HG02571 (cell line): ENCODE data around the gene MAGI2.

Source experiments
- ATAC-seq: cut with Tn5 transposase; IDR thresholded peaks from one replicate; pipeline ENCODE4 v1.9.1; 2021; ENCODE audit warnings: mild to moderate bottlenecking, moderate library complexity; ENCODE audit not compliant: unreplicated experiment

The MAGI2 gene

DNA sequence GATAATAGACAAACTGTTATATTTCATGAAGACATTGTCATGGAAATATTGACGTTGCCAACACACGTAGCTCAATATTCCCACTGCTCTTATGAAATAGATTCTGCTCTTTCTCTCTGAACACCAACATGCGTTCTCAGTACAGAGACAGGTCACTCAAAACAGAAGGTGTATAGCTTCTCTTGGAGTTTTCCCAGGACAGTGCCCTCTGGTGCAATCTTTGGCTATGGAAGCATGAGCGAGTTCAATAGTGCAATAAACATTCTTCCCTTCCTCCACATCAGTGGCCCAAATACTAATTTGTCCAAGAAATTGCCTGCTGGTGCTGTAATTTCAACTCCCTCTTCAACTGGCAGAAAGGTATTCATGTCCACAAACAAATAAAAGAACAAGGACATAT lies 145.3 kb downstream of the MAGI2 start:
- no peak for ATAC-seq

DNA sequence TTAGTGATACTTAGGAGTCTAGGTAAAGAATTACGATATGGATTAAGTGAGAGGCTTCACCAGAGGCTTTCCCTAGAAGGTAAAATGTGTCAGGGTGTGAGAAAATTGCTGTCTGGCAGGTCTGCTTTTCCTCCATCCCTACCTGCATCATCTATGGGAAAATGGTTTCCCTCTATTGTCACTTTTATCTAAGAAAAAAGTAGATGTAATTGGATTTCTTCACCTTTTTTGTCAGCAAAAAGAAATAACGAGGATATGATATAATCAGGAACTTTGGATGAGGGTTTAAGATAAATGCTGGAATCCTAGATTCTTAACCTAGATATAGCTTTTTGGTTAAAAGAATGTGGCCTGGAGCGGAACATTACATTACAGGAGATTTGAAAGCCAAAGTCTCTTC lies 146.1 kb downstream of the MAGI2 start:
- no peak for ATAC-seq

DNA sequence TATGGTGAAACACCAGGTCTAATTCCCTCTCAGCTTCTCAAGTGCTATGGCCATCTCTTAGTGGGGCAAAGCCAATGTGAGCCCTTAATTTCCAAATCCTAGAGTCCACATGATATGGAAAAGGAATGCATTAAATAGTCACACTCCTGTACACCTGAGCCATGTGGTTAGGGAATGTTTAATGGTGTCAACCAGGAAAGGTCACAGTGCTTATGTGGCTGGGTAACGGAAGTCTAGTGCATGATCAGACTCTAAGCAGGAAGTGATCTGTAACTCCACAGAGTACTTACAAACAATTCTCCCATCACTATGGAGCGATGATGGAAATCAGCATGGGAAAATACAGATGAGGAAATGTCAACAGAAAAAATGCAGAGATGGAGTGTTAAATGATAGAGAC lies 148.8 kb downstream of the MAGI2 start:
- no peak for ATAC-seq

DNA sequence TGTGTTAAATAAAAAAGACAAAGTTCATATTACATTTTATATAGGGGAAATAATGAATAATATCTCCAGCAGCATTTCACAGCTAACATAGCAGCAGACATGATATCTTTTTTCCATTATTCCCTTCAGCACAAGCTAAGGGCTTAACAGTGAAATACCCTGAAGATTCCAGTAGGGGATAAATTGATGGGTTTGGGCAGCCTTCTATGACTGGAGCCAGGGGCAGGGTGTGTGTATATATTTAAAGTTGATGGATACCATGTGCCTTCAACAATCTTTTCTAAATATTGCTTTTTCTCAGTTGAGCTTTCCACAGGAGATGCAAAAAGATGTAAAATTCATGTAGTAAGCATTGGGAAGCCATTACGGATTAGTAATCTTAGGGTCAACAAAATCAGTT lies 151.2 kb downstream of the MAGI2 start:
- no peak for ATAC-seq

DNA sequence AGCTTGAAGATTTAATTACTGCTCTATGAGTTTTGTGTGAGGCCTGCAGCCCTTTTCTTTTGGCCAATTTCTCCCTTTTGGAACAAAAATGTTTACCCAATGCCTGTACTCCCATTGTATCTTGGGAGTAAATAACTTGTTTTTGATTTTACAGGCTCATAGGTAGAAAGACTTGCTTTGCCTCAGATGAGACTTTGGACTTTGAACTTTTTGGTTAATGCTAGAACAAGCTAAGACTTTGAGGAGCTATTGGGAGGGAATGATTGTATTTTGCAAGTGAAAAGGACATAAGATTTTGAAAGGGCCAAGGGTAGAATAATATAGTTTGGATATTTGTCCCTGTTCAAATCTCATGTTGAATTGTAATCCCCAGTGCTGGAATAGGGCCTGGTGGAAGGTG lies 152.0 kb downstream of the MAGI2 start:
- ATAC-seq = no peak

DNA sequence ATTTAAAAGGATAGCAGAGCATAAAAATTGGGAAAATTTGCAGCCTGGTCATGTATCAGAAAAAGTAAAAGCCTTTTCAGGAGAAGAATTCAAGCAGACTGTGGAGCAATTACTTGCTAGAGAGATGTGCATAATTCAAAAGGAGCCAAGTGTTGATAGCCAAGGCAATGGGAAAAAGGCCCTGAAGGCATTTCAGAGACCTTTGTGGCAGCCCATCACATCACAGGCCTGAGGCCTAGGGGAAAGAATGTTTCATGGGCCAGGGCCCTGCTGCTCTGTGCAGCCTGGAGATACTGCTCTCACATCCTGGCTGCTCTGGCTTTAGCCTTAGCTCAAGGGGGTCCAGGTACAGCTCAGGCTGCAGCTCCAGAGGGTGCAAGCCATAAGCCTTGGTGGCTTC lies 152.9 kb downstream of the MAGI2 start:
- ATAC-seq = no peak

DNA sequence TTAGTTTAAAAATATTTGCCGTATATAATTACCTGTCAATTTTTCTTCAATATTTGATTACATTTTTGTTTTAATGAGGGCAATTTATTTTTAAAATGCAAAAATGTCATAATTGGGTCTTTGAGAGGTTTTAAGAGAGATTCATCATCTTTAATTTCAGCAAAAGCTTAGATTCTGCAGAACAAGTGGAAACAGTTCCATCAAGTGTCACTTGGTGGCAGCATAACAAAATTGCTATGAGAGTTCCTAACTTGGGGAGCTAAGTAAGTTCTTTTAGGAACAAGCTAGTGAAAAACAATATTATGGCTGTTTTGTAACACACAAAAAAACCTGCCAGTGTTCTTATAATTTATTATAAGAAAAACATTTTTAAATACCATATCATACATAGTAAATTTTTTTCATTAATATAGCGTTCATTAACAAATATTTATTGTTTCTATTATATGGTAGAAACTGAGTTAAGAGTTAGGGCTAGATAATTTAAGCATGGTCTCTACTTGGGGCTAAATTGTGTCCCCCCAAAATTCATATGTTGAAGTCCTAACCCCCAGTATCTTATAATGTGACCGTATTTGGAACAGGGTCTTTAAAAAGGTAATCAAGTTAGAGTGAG lies 155.2 kb downstream of the MAGI2 start:
- no peak for ATAC-seq

DNA sequence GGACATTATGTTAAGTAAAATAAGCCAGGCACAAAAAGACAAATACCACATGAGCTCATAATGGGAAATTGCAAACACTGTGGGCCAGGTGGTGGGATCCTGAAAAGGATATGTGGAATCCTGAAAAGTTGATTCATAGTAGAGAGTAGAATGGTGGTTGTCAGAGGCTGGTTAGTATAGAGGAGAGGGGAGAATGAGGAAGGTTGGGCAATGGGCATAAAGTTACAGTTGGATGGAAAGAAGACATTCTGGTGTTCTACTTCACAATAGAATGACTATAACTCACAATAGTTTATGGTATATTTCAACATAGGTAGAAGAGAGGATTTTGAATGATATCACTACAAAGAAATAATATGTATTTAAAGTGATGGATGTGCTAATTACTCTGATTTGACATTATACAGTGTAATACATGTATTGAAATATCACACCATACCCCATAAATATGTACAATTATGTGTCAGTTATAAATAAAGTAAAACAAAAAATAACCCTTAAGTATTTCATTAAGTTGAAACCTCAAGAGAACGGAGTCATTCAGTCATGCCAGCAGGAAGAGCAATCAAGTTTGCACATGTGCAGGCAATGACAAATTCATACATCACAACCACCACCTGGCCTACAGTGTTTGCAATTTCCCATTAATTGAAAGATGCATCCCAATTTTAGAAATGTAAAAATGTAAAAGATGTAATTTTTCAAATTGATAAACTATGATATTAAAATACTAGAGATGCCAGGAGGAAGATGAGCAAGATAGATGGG lies 156.7 kb downstream of the MAGI2 start:
- no peak for ATAC-seq

DNA sequence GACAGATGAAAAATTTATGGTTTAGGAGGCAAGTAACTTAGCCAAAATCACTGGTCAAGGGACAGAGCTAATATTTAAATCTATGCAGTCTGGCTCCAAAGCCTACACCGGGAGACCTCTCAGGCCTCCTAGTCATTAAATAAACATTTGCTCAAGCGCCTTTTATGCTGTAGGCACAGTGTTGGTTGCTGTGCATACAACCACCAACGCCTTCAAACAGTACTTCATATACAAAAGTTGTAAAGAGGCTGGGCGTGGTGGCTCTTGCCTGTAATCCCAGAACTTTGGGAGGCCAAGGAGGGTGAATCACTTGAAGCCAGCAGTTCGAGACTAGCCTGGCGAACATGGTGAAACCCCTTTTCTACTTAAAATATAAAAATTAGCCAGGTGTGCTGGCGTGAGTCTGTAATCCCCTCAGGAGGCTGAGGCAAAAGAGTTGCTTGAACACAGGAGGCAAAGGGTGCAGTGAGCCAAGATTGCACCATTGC lies 159.8 kb downstream of the MAGI2 start:
- ATAC-seq = no peak

DNA sequence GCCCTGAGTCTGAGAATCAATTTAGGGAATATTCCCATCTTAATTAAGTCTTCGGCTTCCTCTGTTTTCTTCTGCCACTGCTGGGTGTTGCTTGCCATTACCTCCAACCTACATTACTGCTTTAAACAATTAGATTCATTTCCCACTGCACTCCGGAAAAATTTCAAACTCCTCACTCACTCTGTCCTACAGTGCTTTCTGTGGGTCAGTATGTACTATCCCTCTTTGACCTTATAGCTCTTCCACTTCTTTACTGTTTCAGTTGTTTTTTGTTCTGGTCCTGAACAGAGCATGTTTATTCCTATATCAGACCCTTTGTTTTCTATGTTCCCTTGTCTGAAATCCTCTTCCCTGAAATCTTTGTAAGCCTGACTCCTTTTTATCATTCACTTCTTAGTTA lies 160.6 kb downstream of the MAGI2 start:
- no peak for ATAC-seq

DNA sequence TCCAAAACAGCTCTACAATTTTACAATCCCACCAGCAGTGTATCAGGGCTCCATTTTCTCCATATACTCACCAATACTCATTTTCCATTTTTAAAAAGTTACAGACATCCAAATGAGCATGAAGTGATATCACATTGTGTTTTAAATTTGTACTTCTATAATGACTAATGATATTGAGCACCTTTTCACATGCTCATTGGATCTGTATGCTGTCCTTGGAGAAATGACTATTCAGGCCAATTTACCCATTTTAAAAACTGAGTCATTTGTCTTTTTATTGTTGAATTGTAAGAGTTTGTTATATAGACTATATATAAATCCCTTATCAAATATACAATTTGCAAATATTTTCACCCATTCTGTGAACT lies 162.0 kb downstream of the MAGI2 start:
- no peak for ATAC-seq

DNA sequence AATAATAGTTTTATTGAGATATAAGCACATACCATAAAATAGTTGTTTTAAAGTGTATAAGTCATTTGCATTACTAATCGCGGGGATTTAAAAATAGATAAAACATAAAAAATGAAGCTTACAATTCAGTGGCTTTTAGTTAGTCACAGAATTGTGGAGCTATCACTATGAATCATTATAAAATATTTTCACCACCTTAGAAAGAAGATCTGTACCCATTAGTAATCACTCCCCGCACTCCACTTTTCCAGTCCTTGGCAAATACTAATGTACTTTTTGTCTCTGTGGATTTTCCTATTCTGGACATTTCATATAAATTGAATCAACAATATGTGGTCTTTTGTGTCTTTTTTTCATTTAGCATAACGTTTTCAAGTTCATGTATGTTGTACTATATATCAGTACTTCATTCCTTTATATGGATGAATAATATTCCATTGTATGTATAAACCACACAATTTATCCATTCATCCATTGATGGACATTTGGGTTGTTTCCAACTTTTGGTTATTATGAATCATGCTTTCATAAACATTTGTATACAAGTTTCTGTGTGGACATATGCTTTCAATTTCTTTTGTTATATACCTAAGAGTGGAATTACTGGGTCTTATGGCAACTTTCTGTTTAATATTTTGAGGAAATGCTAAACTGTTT lies 162.5 kb downstream of the MAGI2 start:
- no peak for ATAC-seq

DNA sequence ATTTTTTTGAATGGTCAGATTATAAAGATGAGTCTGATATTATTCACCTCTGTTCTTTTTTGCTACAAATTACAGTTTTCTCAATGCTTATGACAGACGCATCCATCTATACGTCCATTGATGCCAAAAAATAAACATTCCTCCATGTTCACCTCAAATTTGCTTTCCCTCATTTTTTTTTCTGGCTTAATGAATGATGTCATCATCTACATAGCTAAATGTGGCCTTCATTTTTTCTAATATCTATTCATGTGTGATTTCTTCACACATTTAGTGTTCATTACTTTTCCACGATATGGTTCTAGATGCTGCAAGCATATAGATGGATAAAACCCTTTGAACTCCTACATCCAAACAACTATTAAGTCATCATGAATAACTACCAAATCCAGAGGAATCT lies 163.1 kb downstream of the MAGI2 start:
- no peak for ATAC-seq

DNA sequence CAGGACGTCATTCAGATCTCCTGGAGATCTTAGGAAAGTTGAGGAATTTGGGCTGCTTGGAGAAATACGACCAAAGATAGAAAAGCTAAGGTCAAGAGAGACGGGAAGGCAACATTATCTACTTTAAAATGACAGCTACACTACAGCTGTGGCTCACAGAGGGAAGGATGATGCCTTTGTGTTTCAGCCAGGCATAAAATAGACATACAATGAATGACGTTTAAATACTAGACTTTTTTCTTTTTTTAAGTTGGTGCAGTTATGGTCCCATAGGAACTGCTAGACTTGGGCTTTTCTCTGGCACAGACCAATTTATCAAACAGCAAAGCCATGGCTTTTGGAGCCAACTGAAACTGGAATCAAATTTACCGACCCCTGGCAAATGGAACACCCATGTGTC lies 164.8 kb downstream of the MAGI2 start:
- ATAC-seq = no peak

DNA sequence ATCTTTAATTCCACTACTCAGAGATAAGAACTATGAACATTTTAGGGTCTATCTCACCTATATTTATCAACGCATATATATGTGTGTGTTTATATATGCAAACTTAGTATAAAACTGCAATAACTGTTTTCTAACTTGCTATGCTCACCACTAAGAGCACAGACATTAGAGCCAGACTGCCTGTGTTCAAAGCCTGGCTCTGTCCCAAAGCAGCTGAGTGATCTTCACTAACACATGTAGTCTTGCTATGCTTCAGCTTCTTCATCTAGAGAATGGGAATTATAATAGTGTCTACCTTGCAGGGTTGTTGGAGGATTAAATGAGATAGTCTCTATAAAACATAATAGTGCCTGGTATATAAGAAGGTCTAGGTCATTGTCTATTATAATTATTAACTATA lies 165.5 kb downstream of the MAGI2 start:
- no peak for ATAC-seq

DNA sequence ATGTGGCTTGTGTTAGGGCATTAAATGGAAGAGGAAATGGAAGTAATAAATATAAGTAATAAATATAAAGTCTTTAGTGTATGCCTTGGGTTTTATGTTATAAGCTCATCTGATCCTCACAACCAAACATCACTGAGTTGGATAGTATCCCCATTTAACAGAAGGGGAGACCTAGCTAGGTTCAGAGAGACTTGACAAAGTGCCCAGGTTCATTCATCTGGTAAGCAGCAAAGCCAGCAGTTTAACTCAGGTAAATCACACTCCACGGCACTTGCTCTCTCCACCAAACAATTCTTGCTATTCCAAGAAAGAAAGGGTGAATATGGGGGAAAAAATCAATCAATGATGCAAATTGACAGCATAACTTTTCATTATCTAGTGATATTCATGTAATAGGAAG lies 167.3 kb downstream of the MAGI2 start:
- no peak for ATAC-seq

DNA sequence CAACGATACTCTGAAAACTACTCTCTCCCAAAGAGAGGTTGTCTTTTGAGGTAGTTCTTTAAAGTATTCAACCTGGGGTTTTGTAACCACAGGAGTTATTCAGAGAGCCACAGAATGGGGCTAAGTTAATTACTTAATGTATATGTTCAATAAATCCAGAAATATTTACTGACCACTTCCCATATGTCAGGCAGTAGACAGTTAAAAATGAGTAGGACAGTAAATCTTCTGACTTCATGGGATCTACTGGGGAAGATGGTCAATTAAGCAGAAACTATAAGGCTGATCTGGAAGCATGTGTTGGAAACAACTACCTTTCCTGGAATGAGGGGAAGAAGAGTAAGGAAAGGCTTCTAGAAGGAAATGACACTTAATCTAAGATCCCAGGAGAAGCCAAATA lies 167.7 kb downstream of the MAGI2 start:
- ATAC-seq = no peak

DNA sequence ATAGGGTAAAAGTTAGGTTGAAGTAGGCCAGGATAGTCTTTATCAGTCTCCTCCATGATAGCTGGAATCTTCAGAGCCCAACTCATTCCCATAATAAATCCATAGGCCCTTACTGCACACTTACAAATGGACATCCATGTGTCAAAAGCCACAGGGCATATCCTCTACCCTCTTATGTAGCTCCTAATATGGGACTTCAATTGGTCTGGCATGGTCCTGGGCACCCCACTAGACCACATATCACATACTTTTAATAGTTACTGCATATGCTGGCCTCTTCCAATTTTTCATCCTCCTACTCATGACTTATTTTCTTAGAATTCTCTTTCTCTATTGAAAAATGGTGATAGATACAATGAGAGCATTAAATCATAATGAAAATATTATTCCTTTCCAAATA lies 169.3 kb downstream of the MAGI2 start:
- ATAC-seq = no peak

DNA sequence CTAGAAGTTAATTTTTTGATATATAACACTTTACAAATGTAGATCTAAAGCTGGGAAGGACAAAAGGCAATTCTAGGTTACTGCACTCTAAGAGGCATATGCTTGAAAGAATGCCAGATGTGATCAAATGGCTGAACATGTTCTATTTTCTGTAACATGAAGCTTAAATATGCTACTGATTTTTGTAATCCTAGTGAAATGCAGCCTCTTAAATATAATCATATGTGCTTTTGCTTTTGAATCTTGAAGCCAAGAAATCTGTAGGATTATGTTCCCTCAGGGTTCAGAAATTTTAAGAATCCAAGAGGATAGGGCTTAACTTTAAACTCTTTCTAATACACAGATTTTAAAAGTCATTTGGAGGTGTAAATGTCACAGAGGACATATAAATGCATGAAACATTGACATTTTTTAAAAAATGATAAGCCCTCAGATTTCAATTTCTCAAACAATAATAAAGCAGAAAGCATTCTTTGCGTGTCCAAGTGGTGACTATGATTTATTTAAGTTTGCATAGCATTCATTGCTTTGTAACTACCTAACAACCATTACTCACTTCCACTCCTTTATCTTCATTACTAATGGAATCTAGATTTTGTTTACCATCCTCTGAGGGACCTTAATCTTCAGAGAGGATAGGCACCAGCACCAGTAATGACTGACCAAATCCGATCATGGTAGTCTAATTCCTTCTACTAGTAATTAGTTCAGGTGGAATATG lies 170.4 kb downstream of the MAGI2 start:
- no peak for ATAC-seq

DNA sequence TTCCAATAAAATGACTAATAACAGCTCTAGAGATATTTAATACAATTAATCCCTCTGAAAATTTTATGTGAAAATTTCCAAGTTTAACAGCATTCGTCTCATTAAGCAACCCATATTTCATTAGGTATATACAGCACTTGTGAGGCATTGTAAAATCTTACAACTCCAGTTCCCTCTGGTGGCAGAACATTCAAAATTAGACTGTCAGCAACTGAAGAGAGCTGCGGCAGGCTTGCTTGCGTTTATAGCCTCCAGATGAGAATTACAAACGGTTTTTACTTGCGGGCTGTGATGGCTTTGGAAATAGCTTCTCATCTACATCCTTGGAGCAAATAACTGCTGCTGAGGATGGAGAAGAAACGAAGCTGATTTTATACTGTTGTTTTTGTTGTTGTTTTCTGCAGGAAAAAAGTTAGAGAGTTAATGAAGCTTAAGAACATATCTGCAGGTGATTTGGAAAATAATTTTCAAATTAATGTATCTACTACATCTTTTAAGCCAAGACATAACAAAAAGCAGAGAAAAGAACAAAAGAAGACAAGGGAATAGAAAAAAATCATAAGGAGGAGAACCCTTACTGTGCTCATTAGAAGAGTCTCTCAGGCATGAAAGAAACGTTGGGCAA lies 171.3 kb downstream of the MAGI2 start:
- no peak for ATAC-seq

DNA sequence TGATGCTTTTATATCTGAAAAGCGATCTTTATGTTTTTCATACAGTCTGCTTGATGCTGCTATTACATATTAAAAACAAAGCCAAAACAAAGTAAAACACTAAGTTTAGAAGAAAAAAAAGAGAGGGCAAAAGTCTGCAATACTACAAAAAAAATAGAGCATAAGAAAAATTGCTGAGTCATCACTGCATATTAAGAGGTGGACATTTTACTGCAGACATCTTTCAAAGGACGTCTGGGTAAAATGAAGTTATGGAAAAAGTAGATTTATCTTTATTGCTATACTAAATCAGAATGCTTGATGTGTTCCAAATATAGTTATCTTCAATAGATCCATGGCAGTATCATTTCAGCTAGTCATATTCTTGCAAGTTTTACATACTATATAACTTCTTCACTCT lies 172.0 kb downstream of the MAGI2 start:
- no peak for ATAC-seq
